Suprapubic skin (tissue), 4 donors: ENCODE results near the gene KLK1. TPM values are rescaled to one million over a fixed set of nuclear protein-coding genes. Genes with fewer than 3 reads are reported as not detected.

Experiments used
- DNase-seq, 2 donors: peaks; one replicate each; pipeline ENCODE4 v3.0.0-alpha.2; 2019; ENCODE audit warnings: low spot score in 2 of 2
- H3K27ac ChIP-seq: fragments of 200-600 bp; sonication (generic); one replicate; pipeline ENCODE4 v1.5.1; 2019
- H3K27me3 ChIP-seq: fragments of 200-600 bp; sonication (generic); one replicate; pipeline ENCODE4 v1.5.1; 2019
- H3K36me3 ChIP-seq: fragments of 200-600 bp; sonication (generic); one replicate; pipeline ENCODE4 v1.5.1; 2019
- H3K4me1 ChIP-seq: fragments of 200-600 bp; sonication (generic); one replicate; pipeline ENCODE4 v1.5.1; 2019
- H3K4me3 ChIP-seq: fragments of 200-600 bp; sonication (generic); one replicate; pipeline ENCODE4 v1.5.1; 2019; ENCODE audit warnings: mild to moderate bottlenecking
- H3K9me3 ChIP-seq: fragments of 200-600 bp; sonication (generic); one replicate; pipeline ENCODE4 v1.5.1; 2019
- EP300 ChIP-seq: sonication (generic); formaldehyde crosslinking; IDR thresholded peaks from one replicate; pipeline ENCODE4 v1.6.1; 2017; ENCODE audit warnings: antibody characterized with exemption
- POLR2A ChIP-seq, 2 donors: fragments of 450-650 bp; IDR thresholded peaks; one replicate each; pipeline ENCODE4 v1.6.1; 2017; ENCODE audit warnings: antibody characterized with exemption in 2 of 2, mild to moderate bottlenecking in 2 of 2, moderate library complexity in 2 of 2
- POLR2AphosphoS5 ChIP-seq, 3 donors: sonication (generic); formaldehyde crosslinking; IDR thresholded peaks; one replicate each; pipeline ENCODE4 v1.6.1; 2017; ENCODE audit warnings: antibody characterized with exemption in 3 of 3
- WGBS: methylation state at CpG from one replicate; pipeline ENCODE4 v1.1.5; 2018; 5-methylcytosine and 5-hydroxymethylcytosine counted together
- total RNA-seq, 4 donors: library from RNA; depleted of rRNA; stranded (reverse); fragments of >200 nt; gene quantifications; one replicate each; pipeline ENCODE4 v1.1.0, GENCODE V29; 2016
- TF ChIP-seq, protein P1 (sequence below), 2 donors: fragments of 200-600 bp in 1 of 2; fragments of 450-650 bp in 1 of 2; sonication (generic) in 1 of 2; IDR thresholded peaks; one replicate each; pipeline ENCODE4 v1.5.1; 2016 to 2019; ENCODE audit warnings: antibody characterized with exemption in 2 of 2, mild to moderate bottlenecking in 1 of 2, moderate library complexity in 1 of 2

The KLK1 gene
- total RNA-seq: 10 to 100 TPM; 34.3 to 58.3 (median 40.5) TPM

DNA sequence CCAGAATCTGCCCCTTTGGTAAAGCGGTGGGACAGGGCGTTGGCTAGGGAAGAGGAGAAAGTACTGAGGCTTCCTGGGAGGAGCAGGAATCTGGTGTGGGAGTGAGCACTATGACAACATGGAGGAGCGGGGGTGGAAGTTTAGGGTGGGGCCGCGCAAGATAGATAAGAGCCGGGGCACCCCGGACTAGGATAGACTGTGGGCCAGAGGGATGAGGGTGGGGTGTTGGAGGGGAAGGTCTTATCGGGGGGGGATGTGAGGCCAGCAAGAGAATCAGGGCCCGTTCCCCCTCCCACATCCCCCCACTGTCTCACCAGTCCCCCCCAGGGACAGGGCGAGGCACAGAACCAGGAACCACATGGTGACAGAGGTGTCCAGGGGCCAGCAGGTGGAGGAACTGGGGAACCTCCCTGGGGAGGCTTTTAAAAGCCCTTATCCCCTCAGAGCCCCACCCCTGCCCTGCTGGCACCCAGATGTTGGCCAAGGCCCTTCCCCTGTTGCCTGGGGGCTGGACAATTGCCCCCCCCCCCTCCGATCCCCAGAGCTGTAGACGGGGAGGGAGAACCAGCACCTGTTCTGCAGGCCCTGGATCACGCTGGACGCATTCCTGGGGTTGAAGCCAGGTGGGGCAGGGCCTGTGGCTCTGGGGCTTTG, at the start of gene KLK1:
TSS of gene KLK1 (minus strand) at position 399 of the 654 bp plus-strand sequence. CDS start at position 360, 39 bp downstream.
- Histone ChIP-seq H3K9me3 (no peaks in the 10 kb centered on the region), H3K36me3 (no peaks in the 10 kb centered on the region), H3K4me1 (peaks cover 36% of the 10 kb centered on the region), H3K27me3 (peaks cover 63% of the 10 kb centered on the region), H3K27ac (no peak within 1 kb of the TSS), H3K4me3 (no peak within 1 kb of the TSS)
- 27% methylated on average over 14 of the region's 14 CpGs for WGBS
- DNase-seq: no peak
- TF ChIP-seq, protein P1, sequence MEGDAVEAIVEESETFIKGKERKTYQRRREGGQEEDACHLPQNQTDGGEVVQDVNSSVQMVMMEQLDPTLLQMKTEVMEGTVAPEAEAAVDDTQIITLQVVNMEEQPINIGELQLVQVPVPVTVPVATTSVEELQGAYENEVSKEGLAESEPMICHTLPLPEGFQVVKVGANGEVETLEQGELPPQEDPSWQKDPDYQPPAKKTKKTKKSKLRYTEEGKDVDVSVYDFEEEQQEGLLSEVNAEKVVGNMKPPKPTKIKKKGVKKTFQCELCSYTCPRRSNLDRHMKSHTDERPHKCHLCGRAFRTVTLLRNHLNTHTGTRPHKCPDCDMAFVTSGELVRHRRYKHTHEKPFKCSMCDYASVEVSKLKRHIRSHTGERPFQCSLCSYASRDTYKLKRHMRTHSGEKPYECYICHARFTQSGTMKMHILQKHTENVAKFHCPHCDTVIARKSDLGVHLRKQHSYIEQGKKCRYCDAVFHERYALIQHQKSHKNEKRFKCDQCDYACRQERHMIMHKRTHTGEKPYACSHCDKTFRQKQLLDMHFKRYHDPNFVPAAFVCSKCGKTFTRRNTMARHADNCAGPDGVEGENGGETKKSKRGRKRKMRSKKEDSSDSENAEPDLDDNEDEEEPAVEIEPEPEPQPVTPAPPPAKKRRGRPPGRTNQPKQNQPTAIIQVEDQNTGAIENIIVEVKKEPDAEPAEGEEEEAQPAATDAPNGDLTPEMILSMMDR (IDR thresholded peaks at IDR 0.05): no peak
- TF ChIP-seq EP300: no peak
- TF ChIP-seq POLR2AphosphoS5 (IDR thresholded peaks at IDR 0.05): no peak
- no peak for TF ChIP-seq POLR2A (IDR thresholded peaks at IDR 0.05)

DNA sequence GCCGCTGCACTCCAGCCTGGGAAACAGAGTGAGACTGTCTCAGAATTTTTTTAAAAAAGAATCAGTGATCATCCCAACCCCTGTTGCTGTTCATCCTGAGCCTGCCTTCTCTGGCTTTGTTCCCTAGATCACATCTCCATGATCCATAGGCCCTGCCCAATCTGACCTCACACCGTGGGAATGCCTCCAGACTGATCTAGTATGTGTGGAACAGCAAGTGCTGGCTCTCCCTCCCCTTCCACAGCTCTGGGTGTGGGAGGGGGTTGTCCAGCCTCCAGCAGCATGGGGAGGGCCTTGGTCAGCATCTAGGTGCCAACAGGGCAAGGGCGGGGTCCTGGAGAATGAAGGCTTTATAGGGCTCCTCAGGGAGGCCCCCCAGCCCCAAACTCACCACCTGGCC, 49.5 kb upstream of the KLK1 start, which contains the start of gene KLK2:
TSS of gene KLK2 (plus strand) at position 384 of the 400 bp plus-strand sequence. CDS start 35 bp downstream, outside the sequence.
- Histone ChIP-seq H3K9me3 (no peaks in the 10 kb centered on the region), H3K27me3 (peaks cover 76% of the 10 kb centered on the region), H3K36me3 (no peaks in the 10 kb centered on the region), H3K4me1 (no peaks in the 10 kb centered on the region), H3K27ac (no peak within 1 kb of the TSS), H3K4me3 (no peak within 1 kb of the TSS)
- TF ChIP-seq, protein P1 (IDR thresholded peaks at IDR 0.05): no peak
- no peak for TF ChIP-seq POLR2A (IDR thresholded peaks at IDR 0.05)
- TF ChIP-seq POLR2AphosphoS5 (IDR thresholded peaks at IDR 0.05): no peak
- TF ChIP-seq EP300: no peak
- DNase-seq: no peak
- 56% methylated on average over 3 of the region's 3 CpGs for WGBS

DNA sequence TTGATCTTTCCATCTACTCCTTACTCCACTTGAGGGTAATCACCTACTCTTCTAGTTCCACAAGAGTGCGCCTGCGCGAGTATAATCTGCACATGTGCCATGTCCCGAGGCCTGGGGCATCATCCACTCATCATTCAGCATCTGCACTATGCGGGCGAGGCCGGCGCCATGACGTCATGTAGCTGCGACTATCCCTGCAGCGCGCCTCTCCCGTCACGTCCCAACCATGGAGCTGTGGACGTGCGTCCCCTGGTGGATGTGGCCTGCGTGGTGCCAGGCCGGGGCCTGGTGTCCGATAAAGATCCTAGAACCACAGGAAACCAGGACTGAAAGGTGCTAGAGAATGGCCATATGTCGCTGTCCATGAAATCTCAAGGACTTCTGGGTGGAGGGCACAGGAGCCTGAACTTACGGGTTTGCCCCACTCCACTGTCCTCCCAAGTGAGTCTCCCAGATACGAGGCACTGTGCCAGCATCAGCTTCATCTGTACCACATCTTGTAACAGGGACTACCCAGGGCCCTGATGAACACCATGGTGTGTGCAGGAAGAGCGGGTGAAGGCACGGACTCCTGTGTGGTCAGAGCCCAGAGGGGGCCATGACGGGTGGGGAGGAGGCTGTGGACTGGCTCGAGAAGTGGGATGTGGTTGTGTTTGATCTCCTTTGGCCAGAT, 47.0 kb upstream of the KLK1 start:
- Histone ChIP-seq H3K9me3 (no peaks in the 10 kb centered on the region), H3K4me3 (no peak overlapping the region), H3K27ac (no peak overlapping the region), H3K36me3 (no peaks in the 10 kb centered on the region), H3K4me1 (no peaks in the 10 kb centered on the region), H3K27me3 (peaks cover 69% of the 10 kb centered on the region)
- no peak for DNase-seq
- 64% methylated on average over 24 of the region's 26 CpGs for WGBS
- TF ChIP-seq, protein P1 (IDR thresholded peaks at IDR 0.05): peak in 1 of 2 donors; percentile 8
- TF ChIP-seq EP300: no peak

DNA sequence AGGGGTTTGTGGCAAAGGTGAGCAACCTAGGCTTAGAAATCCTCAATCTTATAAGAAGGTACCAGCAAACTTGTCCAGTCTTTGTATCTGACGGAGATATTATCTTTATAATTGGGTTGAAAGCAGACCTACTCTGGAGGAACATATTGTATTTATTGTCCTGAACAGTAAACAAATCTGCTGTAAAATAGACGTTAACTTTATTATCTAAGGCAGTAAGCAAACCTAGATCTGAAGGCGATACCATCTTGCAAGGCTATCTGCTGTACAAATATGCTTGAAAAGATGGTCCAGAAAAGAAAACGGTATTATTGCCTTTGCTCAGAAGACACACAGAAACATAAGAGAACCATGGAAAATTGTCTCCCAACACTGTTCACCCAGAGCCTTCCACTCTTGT, 45.9 kb upstream of the KLK1 start:
- 86% methylated on average over 4 of the region's 4 CpGs for WGBS

More for the DNA sequence above, 45.9 kb upstream of the KLK1 start:
- no peak for TF ChIP-seq POLR2A (IDR thresholded peaks at IDR 0.05)
- no peak for TF ChIP-seq POLR2AphosphoS5 (IDR thresholded peaks at IDR 0.05)
- no peak for TF ChIP-seq EP300
- TF ChIP-seq, protein P1 (IDR thresholded peaks at IDR 0.05): no peak
- H3K4me3 ChIP-seq: no peak overlapping the region
- no peaks in the 10 kb centered on the region for H3K9me3 ChIP-seq
- no peaks in the 10 kb centered on the region for H3K4me1 ChIP-seq
- H3K27ac ChIP-seq: no peak overlapping the region
- H3K27me3 ChIP-seq: peaks cover 61% of the 10 kb centered on the region
- DNase-seq: no peak
- H3K36me3 ChIP-seq: no peaks in the 10 kb centered on the region
